Choroid plexus epithelial cell (primary cell): ENCODE measurements around the gene SYNRG.
A peak's percentile ranks its signal among the peaks of the same experiment; 100 is the strongest.

Source experiments
- DNase-seq: peaks from one replicate; pipeline ENCODE4 v3.0.0-alpha.2; 2010; ENCODE audit warnings: low read depth
- H3K4me3 ChIP-seq: 2 replicates; pipeline ENCODE4 v1.5.1; 2011; ENCODE audit warnings: low read depth, mild to moderate bottlenecking, control low read depth, low read length, moderate library complexity
- TF ChIP-seq, protein P1 (sequence below): conservative IDR thresholded peaks from 2 replicates; pipeline ENCODE4 v1.5.1; 2011; ENCODE audit warnings: low read depth, mild to moderate bottlenecking, control low read depth, inconsistent platforms, low read length, moderate library complexity

Gene SYNRG

DNA sequence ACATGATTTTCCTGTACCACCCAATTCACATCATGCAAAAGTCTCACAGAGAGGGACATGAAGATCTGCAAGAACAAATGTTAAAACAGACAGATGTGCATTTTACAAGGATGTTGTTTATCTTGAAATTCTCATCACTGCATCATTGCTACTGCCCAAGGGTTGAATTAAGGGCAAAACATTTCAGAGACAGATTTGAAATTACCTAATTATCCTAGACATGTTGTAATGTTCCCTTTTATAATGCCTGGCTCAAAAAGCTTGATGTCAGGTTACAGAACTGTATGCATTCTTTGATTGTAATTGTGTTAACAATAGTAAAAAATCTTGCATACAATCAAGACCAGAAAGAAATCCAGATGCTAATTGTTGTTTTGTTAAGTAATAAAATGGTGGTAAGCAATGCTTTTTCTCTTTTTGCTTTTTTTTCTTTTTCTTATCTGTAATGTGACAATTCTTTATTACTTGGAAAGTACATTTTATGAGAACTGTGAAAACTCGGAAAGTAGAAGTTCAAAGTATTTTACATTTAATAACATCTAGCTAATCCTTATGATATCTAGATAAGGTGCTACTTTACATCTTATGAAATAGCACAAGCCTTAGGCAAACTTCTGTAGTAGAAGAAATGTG is 123.2 kb downstream of the SYNRG start:
- no peak overlapping the region for H3K4me3 ChIP-seq
- peak; percentile 22 for DNase-seq
- TF ChIP-seq, protein P1, sequence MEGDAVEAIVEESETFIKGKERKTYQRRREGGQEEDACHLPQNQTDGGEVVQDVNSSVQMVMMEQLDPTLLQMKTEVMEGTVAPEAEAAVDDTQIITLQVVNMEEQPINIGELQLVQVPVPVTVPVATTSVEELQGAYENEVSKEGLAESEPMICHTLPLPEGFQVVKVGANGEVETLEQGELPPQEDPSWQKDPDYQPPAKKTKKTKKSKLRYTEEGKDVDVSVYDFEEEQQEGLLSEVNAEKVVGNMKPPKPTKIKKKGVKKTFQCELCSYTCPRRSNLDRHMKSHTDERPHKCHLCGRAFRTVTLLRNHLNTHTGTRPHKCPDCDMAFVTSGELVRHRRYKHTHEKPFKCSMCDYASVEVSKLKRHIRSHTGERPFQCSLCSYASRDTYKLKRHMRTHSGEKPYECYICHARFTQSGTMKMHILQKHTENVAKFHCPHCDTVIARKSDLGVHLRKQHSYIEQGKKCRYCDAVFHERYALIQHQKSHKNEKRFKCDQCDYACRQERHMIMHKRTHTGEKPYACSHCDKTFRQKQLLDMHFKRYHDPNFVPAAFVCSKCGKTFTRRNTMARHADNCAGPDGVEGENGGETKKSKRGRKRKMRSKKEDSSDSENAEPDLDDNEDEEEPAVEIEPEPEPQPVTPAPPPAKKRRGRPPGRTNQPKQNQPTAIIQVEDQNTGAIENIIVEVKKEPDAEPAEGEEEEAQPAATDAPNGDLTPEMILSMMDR = no peak

DNA sequence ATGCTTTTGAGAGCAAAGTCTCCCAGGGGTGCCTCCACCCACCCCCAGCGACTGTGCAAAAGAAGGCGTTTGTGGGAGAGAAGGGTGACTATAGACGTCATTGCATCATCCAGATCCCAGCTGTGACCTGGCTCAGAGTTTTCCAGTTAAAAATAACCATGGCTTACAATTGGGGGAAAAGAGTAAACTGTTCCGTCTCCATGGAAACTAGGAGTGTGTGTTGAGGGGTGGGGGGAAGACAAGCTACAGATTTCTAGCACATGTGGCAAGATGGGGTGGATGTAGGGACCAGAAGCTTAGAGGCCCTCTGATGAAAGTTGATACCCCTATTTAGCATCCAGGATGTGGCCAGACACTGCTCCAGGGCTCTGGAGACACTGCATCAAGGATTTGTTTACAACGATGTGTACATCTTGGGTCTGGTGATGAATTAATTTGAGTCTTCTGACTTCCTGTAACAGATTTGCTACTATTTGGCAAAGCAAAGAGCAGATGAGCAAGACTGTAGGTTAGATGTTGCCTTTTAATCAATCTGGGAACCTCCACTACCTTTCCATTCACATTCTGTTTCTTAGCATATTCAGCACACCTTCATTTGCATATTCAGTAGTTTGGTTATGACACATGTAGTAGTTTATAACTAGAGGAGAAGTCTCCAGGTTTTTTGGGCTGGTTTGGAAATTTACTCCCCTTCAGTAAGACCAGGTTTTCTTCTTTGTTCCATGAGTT is 125.7 kb downstream of the SYNRG start:
- H3K4me3 ChIP-seq = no peak overlapping the region
- TF ChIP-seq, protein P1 = no peak
- peak; percentile 96 for DNase-seq

DNA sequence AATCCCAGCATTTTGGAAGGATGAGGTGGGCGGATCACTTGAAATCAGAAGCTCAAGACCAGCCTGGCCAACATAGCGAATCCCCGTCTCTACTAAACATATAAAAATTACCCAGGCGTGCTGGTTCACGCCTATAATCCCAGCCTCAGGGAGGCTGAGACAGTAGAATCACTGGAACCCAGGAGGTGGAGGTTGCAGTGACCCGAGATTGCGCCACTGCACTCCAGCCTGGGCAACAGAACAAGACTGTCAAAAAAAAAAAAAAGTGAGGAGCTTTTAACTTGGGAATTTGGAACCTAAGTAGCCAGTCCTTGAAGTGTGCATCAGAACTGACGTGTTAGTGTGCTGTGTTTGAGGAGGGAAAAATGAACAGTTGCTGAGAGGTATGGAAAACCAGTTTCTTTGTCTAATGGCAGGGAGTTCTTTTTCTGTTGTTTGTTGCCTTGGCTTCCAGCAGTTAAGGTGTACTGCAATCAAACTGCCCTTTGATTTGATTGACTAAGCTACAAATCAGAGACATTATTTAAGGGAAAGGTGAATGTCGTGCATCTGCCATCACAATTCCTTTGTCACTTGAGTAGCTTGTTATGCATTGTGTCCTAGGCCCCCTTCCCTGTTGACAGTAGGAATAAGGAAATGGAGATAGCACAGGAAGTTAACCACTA is 128.1 kb downstream of the SYNRG start:
- TF ChIP-seq, protein P1 = no peak
- no peak overlapping the region for H3K4me3 ChIP-seq
- no peak for DNase-seq

DNA sequence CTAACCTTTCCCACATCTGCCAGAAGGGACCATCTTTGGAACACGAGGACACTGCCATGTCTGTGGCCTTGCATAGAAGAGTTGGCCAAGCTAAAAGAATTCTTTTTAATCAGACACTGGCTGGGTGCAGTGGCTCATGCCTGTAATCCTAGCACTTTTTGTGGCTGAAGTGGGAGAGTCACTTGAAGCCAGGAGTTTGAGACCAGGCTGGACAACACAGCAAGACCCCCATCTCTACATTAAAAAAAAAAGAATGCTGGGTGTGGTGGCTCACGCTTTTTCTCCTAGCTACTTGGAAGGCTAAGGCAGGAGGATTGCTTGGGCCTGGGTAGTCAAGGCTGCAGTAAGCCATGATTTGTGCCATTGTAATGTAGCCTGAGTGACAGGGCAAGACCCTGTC is 128.8 kb downstream of the SYNRG start:
- TF ChIP-seq, protein P1 = no peak
- DNase-seq = no peak
- H3K4me3 ChIP-seq = no peak overlapping the region

DNA sequence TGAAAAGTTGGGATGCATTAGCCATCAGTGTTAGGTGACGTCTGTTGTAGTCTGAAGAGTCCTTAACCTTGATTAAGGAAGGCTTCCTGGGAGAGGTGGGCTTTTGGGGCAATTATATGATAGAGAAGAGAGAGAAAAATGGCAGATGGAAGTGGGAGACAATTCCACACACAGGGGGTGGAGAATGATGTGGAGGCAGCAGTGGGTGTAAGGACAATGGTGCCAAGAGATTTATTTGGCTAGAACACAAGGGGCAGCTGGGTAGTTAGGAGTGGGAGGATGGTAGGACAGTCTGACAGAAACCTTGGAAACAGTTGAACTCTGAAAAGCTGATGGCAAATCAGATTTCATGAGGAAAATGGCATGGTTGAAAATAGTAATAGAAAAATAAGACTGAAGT is 130.2 kb downstream of the SYNRG start:
- H3K4me3 ChIP-seq = no peak overlapping the region
- TF ChIP-seq, protein P1 = no peak
- DNase-seq = no peak

DNA sequence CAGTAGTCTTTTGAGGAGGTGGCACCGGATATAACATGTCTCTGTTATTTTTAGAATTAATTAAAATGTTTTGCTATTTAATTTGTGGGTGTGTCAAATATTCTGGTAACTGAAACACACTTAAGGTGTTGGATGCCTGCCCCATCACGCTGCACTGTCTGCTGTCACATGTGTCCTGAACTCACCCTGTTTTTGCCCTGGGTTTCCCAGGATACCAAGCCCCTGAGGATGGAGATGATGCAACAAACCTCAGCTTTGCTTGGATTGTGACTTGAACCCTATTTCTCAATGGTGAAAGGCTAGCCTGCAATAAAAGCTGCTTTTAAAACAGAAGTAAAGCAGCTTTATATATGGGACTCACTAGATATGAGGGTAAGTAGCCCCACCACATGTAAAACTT is 131.0 kb downstream of the SYNRG start:
- TF ChIP-seq, protein P1 = no peak
- peak; percentile 90 for DNase-seq
- no peak overlapping the region for H3K4me3 ChIP-seq
